Endothelial cell of umbilical vein (primary cell): Measurements from ENCODE around the gene DMRT1. TPM values are rescaled to one million over a fixed set of nuclear protein-coding genes. Genes with fewer than 3 reads are reported as not detected.

Experiments
- BruUV-seq: library from RNA; stranded (reverse); fragments of 400-500 nt; replicated peaks from 2 replicates; lab custom pipeline; 2021; lab: Mats Ljungman, UMichigan
- CTCF ChIA-PET: fragments of 300-600, 350-600 bp; sonication (Branson Sonifier 250); formaldehyde crosslinking; loops from one replicate; lab custom pipeline; 2021; ENCODE audit warnings: antibody characterized with exemption, inconsistent platforms; lab: Charles Lee
- POLR2A ChIA-PET: fragments of 300-600, 350-600 bp; sonication (Branson Sonifier 250); formaldehyde crosslinking; loops from one replicate; lab custom pipeline; 2021; ENCODE audit warnings: antibody characterized with exemption, inconsistent platforms; lab: Charles Lee
- DNase-seq: peaks from one replicate; pipeline ENCODE4 v3.0.0-alpha.2; 2011; ENCODE audit warnings: low read depth, low spot score
- FAIRE-seq: peaks from 2 replicates; lab custom pipeline; 2011; peaks lifted over from hg19 to GRCh38; lab: Jason Lieb, UNC
- H2AFZ ChIP-seq: 2 replicates; pipeline ENCODE4 v1.6.0; 2012; ENCODE audit warnings: low read depth, low read length, control low read depth, inconsistent platforms
- H3K27ac ChIP-seq: 2 replicates; pipeline ENCODE4 v1.5.1; 2011; ENCODE audit warnings: low read depth, mild to moderate bottlenecking, control low read depth, low read length, moderate library complexity; ENCODE audit not compliant: insufficient read depth
- H3K27me3 ChIP-seq, 2 experiments: 2 replicates each; pipeline versions ENCODE4 v1.6.0 to v1.6.1; 2011; ENCODE audit warnings: low read length in 2 of 2, mixed read lengths in 1 of 2; ENCODE audit not compliant: control insufficient read depth in 2 of 2, insufficient read depth in 2 of 2
- H3K36me3 ChIP-seq, 2 experiments: 2 replicates in 1 of 2; 3 replicates in 1 of 2; pipeline ENCODE4 v1.5.1; 2011; ENCODE audit warnings: low read length in 2 of 2, mild to moderate bottlenecking in 1 of 2, moderate library complexity in 1 of 2; ENCODE audit not compliant: control insufficient read depth in 2 of 2, insufficient read depth in 2 of 2; ENCODE audit errors: extremely low read depth in 1 of 2
- H3K4me1 ChIP-seq: 3 replicates; pipeline ENCODE4 v1.5.1; 2011; ENCODE audit warnings: mild to moderate bottlenecking, low read length; ENCODE audit not compliant: control insufficient read depth, insufficient read depth; ENCODE audit errors: extremely low read depth
- H3K4me2 ChIP-seq: 2 replicates; pipeline ENCODE4 v1.6.1; 2011; ENCODE audit warnings: low read length, control low read depth, mixed read lengths; ENCODE audit not compliant: insufficient read depth
- H3K4me3 ChIP-seq, 3 experiments: fragments of 200-600 bp in 1 of 3; sonication (generic), shearing (Covaris generic) in 1 of 3; replicated peaks in 1 of 3; 2 replicates each; pipeline ENCODE4 v1.5.1; 2011 to 2016; ENCODE audit warnings: control low read depth in 3 of 3, low read length in 3 of 3, mild to moderate bottlenecking in 2 of 3, inconsistent platforms in 1 of 3, low read depth in 1 of 3, moderate library complexity in 1 of 3; ENCODE audit not compliant: insufficient read depth in 1 of 3
- H3K79me2 ChIP-seq: 2 replicates; pipeline ENCODE4 v1.6.0; 2012; ENCODE audit warnings: low read length, inconsistent platforms; ENCODE audit not compliant: control insufficient read depth, insufficient read depth
- H3K9ac ChIP-seq: replicated peaks from 2 replicates; pipeline ENCODE3; 2011; ENCODE audit warnings: low read length, control low read depth; ENCODE audit not compliant: insufficient read depth; ENCODE audit errors: extremely low read depth
- H3K9me1 ChIP-seq: replicated peaks from 3 replicates; pipeline ENCODE4 v1.6.0; 2011; ENCODE audit warnings: mild to moderate bottlenecking, low read length; ENCODE audit not compliant: control insufficient read depth, insufficient read depth; ENCODE audit errors: extremely low read depth
- H3K9me3 ChIP-seq: replicated peaks from 2 replicates; pipeline ENCODE4 v1.5.1; 2012; ENCODE audit warnings: low read length, inconsistent platforms; ENCODE audit not compliant: control insufficient read depth, insufficient read depth
- H4K20me1 ChIP-seq: replicated peaks from 2 replicates; pipeline ENCODE3; 2011; ENCODE audit warnings: mild to moderate bottlenecking, low read length; ENCODE audit not compliant: control insufficient read depth, insufficient read depth; ENCODE audit errors: extremely low read depth
- EZH2 ChIP-seq: IDR thresholded peaks from 2 replicates; pipeline ENCODE4 v1.6.1; 2012; ENCODE audit warnings: borderline replicate concordance, low read depth, mild to moderate bottlenecking, moderate library complexity, low read length, inconsistent platforms; ENCODE audit not compliant: severe bottlenecking
- FOS ChIP-seq: IDR thresholded peaks from 2 replicates; pipeline ENCODE4 v1.6.1; 2011; ENCODE audit warnings: mild to moderate bottlenecking, low read length, moderate library complexity, borderline replicate concordance; ENCODE audit not compliant: insufficient read depth
- GATA2 ChIP-seq: IDR thresholded peaks from 2 replicates; pipeline ENCODE4 v1.7.0; 2011; ENCODE audit warnings: low read depth, mild to moderate bottlenecking, moderate library complexity, mixed read lengths, low read length; ENCODE audit not compliant: insufficient read length, insufficient read depth
- JUN ChIP-seq: IDR thresholded peaks from 2 replicates; pipeline ENCODE4 v1.6.1; 2011; ENCODE audit warnings: borderline replicate concordance, low read depth; ENCODE audit not compliant: insufficient read length, insufficient read depth
- MYC ChIP-seq: IDR thresholded peaks from one replicate; pipeline ENCODE4 v1.6.1; 2011; ENCODE audit warnings: mild to moderate bottlenecking, low read depth, low read length
- POLR2A ChIP-seq: IDR thresholded peaks from 2 replicates; pipeline ENCODE4 v1.6.1; 2012; ENCODE audit warnings: low read depth, mild to moderate bottlenecking, control low read depth, low read length
- POLR2AphosphoS5 ChIP-seq: IDR thresholded peaks from 2 replicates; pipeline ENCODE4 v1.6.1; 2012; ENCODE audit warnings: low read depth, mild to moderate bottlenecking, control low read depth, low read length, moderate library complexity; ENCODE audit not compliant: insufficient read depth
- dilution Hi-C: fragments of 300-500 bp; cut with MboI; formaldehyde crosslinking; loops from one replicate; pipeline ENCODE4 v1.15.0; 2019; ENCODE audit warnings: low sequenced_read_pairs; ENCODE audit not compliant: extremely low pct_ligation_motif_present
- intact Hi-C: fragments of 100-400 bp; cut with micrococcal nuclease; formaldehyde crosslinking; loops from one replicate; pipeline ENCODE4 v1.10.0; 2022
- polyA plus RNA-seq, 4 experiments: library from polyadenylated mRNA; depleted of rRNA in 3 of 4; stranded (reverse) in 3 of 4; unstranded in 1 of 4; fragments of >200 nt; gene quantifications; 2 replicates each; pipeline versions ENCODE4 v1.2.1 to v1.2.3, GENCODE V29; 2011 to 2012; ENCODE audit warnings: missing spikeins in 1 of 4
- total RNA-seq: library from RNA; stranded (reverse); gene quantifications from 2 replicates; pipeline ENCODE4 v1.2.3, GENCODE V29; 2021
- TF ChIP-seq, protein P1 (sequence below): IDR thresholded peaks from 2 replicates; pipeline ENCODE4 v1.6.1; 2011; ENCODE audit not compliant: insufficient read depth, insufficient read length
- TF ChIP-seq, protein P2 (sequence below), 2 donors: IDR thresholded peaks; 1 replicate in 1 of 2; 2 replicates in 1 of 2; pipeline ENCODE4 v1.5.1; 2011; ENCODE audit warnings: low read length in 2 of 2, mild to moderate bottlenecking in 2 of 2, moderate library complexity in 2 of 2, control low read depth in 1 of 2, inconsistent platforms in 1 of 2, low read depth in 1 of 2; ENCODE audit not compliant: insufficient read depth in 1 of 2; ENCODE audit errors: extremely low read depth in 1 of 2

The DMRT1 gene
- total and polyA plus RNA-seq, 2 donors (not counting 3 experiments of a cell fraction or from before 2014, with no cell fraction given): 0.08 to 0.20 TPM

DNA sequence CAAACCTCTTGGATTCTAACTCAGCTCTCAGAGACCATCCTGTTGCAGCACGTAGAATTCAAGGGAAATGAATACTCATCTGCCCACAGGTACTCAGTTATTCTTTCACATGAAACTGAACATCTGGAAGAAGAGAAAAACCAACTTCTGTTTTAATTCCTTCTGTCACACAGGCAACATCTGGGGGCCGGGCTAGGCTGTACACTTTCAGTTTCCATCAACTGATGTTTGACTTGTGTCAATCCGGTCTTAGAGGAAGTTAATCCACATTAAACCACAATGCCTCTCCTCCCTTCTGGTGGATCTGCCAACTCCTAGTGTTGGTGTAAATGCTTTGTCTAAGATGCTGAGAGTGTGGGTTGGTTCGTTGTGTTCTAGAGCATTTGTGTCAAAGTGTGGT is 152.5 kb downstream of the DMRT1 start:
- FAIRE-seq: no peak
- intact Hi-C loops: no loop called here
- CTCF ChIA-PET: no interaction called here

DNA sequence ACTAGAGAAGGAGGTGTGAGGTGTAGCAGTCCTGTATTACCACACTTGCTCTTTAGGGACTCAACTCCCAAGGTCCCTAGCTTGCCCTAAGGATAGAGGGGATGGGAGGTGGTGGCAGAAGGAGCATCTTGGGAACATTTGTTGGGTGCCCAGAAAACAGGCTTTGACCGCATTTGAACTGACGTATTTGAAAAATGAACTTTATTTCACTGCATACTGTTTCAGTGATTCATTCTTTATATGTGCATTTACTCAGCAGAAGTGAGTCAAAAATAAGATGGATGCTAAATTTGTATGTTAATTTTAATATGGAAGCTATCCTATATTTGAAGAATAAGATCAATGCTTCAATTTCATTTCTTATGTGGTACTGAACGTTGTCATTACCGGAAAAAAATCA is 153.7 kb downstream of the DMRT1 start:
- Histone ChIP-seq H3K4me1 (no peaks in the 10 kb centered on the region), H2AFZ (no peak overlapping the region), H3K36me3 (no peaks in the 10 kb centered on the region), H4K20me1 (no peaks in the 10 kb centered on the region), H3K79me2 (no peaks in the 10 kb centered on the region), H3K4me2 (no peak overlapping the region), H3K4me3 (no peak overlapping the region), H3K9ac (no peak overlapping the region), H3K9me1 (no peaks in the 10 kb centered on the region), H3K9me3 (no peaks in the 10 kb centered on the region), H3K27me3 (no peaks in the 10 kb centered on the region), H3K27ac (no peak overlapping the region)
- dilution Hi-C loops: no loop called here
- intact Hi-C loops: no loop called here
- DNase-seq (no peak), FAIRE-seq (no peak)
- POLR2A ChIA-PET: no interaction called here
- CTCF ChIA-PET: interaction anchor here (1.2 kb wide), 1 partner anchor 10 kb away, joined by 4 read pairs; no protein-coding TSS in a partner anchor
- TF ChIP-seq JUN (no peak), POLR2A (no peak), EZH2 (no peak), MYC (no peak), POLR2AphosphoS5 (no peak), GATA2 (no peak), FOS (no peak)
- TF ChIP-seq, protein P1, sequence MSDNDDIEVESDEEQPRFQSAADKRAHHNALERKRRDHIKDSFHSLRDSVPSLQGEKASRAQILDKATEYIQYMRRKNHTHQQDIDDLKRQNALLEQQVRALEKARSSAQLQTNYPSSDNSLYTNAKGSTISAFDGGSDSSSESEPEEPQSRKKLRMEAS: no peak
- TF ChIP-seq, protein P2, sequence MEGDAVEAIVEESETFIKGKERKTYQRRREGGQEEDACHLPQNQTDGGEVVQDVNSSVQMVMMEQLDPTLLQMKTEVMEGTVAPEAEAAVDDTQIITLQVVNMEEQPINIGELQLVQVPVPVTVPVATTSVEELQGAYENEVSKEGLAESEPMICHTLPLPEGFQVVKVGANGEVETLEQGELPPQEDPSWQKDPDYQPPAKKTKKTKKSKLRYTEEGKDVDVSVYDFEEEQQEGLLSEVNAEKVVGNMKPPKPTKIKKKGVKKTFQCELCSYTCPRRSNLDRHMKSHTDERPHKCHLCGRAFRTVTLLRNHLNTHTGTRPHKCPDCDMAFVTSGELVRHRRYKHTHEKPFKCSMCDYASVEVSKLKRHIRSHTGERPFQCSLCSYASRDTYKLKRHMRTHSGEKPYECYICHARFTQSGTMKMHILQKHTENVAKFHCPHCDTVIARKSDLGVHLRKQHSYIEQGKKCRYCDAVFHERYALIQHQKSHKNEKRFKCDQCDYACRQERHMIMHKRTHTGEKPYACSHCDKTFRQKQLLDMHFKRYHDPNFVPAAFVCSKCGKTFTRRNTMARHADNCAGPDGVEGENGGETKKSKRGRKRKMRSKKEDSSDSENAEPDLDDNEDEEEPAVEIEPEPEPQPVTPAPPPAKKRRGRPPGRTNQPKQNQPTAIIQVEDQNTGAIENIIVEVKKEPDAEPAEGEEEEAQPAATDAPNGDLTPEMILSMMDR (IDR thresholded peaks at IDR 0.05; ENCODE audit: extremely low read depth in 1 of 2, insufficient read depth in 1 of 2, low read depth in 1 of 2, low read length in 2 of 2): no peak
- no TSS peak for BruUV-seq

More for the DNA sequence above, 152.5 kb downstream of the DMRT1 start:
- Histone ChIP-seq H3K9me3 (no peaks in the 10 kb centered on the region), H3K36me3 (no peaks in the 10 kb centered on the region), H3K27me3 (no peaks in the 10 kb centered on the region), H4K20me1 (no peaks in the 10 kb centered on the region), H3K9me1 (no peaks in the 10 kb centered on the region), H3K4me2 (no peak overlapping the region), H2AFZ (no peak overlapping the region), H3K9ac (no peak overlapping the region), H3K27ac (no peak overlapping the region), H3K4me1 (no peaks in the 10 kb centered on the region), H3K4me3 (no peak overlapping the region), H3K79me2 (no peaks in the 10 kb centered on the region)
- BruUV-seq: no TSS peak
- TF ChIP-seq FOS (no peak), GATA2 (no peak), POLR2AphosphoS5 (no peak), POLR2A (no peak)
- TF ChIP-seq, protein P2 (IDR thresholded peaks at IDR 0.05; ENCODE audit: extremely low read depth in 1 of 2, insufficient read depth in 1 of 2, low read depth in 1 of 2, low read length in 2 of 2): no peak
- DNase-seq: no peak
- dilution Hi-C loops: no loop called here
- POLR2A ChIA-PET: no interaction called here
